Esophagus muscularis mucosa (tissue), 4 donors: ENCODE data around the gene S100B.

Experiments used
- EP300 ChIP-seq: sonication (generic); formaldehyde crosslinking; IDR thresholded peaks from one replicate; pipeline ENCODE4 v1.6.1; 2017; ENCODE audit warnings: antibody characterized with exemption
- POLR2A ChIP-seq: fragments of 450-650 bp; IDR thresholded peaks from one replicate; pipeline ENCODE4 v1.6.1; 2017; ENCODE audit warnings: antibody characterized with exemption, moderate library complexity, mild to moderate bottlenecking, low read depth
- TF ChIP-seq, protein P1 (sequence below), 3 experiments: fragments of 200-600 bp in 2 of 3; fragments of 450-650 bp in 1 of 3; sonication (generic) in 2 of 3; IDR thresholded peaks; one replicate each; pipeline ENCODE4 v1.5.1; 2017 to 2019; ENCODE audit warnings: antibody characterized with exemption in 3 of 3, mild to moderate bottlenecking in 2 of 3, moderate library complexity in 1 of 3

DNA sequence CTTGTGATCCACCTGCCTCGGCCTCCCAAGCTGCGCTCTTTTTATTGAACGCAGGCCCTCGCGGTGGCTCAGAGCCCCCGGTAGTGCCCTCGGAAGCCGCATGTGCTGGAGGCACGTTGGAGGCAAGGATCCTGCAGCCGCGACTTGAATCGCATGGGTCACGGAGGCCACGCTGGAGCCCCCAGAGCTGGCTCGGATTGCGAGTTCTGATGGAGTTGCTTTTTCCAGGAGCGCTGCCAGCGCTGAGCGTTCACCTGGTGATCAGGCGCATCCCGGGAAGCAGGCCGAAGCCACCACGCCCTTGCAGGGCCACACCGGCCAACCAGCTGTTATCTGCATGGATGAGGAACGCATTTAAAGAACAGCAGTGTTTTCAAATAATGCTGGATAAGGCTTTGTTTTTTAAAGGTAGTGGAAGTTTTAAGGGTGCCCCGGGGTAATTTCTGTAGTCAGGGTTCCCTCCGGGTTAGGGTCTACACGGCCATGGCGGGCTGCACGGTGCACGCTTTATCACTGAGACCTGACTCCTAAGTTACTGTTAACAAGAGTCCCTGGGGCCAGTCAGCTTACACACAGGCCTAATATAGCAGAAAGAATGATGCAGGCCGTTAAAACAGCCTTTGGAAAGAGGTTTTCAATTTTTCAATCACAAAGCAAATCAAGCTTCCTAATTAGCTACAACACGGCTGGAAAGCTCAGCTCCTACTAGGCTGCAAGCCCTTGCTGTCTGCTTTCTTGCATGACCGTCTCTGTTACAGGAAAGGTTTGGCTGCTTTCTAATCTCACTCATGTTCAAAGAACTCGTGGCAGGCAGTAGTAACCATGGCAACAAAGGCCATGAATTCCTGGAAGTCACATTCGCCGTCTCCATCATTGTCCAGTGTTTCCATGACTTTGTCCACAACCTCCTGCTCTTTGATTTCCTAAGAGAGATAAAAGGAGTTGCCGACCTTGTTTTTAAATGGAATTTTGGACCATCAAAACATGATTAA lies 6.0 kb downstream of the S100B start:
- TF ChIP-seq, protein P1, sequence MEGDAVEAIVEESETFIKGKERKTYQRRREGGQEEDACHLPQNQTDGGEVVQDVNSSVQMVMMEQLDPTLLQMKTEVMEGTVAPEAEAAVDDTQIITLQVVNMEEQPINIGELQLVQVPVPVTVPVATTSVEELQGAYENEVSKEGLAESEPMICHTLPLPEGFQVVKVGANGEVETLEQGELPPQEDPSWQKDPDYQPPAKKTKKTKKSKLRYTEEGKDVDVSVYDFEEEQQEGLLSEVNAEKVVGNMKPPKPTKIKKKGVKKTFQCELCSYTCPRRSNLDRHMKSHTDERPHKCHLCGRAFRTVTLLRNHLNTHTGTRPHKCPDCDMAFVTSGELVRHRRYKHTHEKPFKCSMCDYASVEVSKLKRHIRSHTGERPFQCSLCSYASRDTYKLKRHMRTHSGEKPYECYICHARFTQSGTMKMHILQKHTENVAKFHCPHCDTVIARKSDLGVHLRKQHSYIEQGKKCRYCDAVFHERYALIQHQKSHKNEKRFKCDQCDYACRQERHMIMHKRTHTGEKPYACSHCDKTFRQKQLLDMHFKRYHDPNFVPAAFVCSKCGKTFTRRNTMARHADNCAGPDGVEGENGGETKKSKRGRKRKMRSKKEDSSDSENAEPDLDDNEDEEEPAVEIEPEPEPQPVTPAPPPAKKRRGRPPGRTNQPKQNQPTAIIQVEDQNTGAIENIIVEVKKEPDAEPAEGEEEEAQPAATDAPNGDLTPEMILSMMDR (IDR thresholded peaks at IDR 0.05) = no peak
- TF ChIP-seq EP300 (no peak), POLR2A (no peak)
